Lower leg skin (tissue), 4 donors: ENCODE measurements around the gene HAPLN2. TPM values are rescaled to one million over a fixed set of nuclear protein-coding genes. Genes with fewer than 3 reads are reported as not detected.
"Not testable (repeated sequence)": the region's sequence is repeated elsewhere in the genome, so short reads cannot be mapped to it uniquely, and the experiment has no call there.

Experiments
- DNase-seq, 2 donors: peaks; one replicate each; pipeline ENCODE4 v3.0.0-alpha.2; 2019; ENCODE audit warnings: low spot score in 2 of 2
- H3K4me3 ChIP-seq: fragments of 200-600 bp; sonication (generic); 2 replicates; pipeline ENCODE4 v1.5.1; 2017; ENCODE audit warnings: mild to moderate bottlenecking, low read depth; ENCODE audit not compliant: poor library complexity, severe bottlenecking
- CTCF ChIP-seq, 3 donors: fragments of 450-650 bp; IDR thresholded peaks; one replicate each; pipeline ENCODE4 v1.5.1; 2016; ENCODE audit warnings: antibody characterized with exemption in 3 of 3, mild to moderate bottlenecking in 3 of 3, moderate library complexity in 2 of 3
- POLR2A ChIP-seq, 2 donors: fragments of 450-650 bp; IDR thresholded peaks; one replicate each; pipeline ENCODE4 v1.6.1; 2016 to 2017; ENCODE audit warnings: antibody characterized with exemption in 2 of 2, mild to moderate bottlenecking in 1 of 2, moderate library complexity in 1 of 2
- WGBS, 2 donors: methylation state at CpG; one replicate each; pipeline ENCODE4 v1.1.5; 2018; 5-methylcytosine and 5-hydroxymethylcytosine counted together
- intact Hi-C: fragments of 100-400 bp; cut with DNase I; formaldehyde crosslinking; loops from one replicate; pipeline ENCODE4 v1.15.0; 2023; ENCODE audit warnings: low total_unique reads
- total RNA-seq, 4 donors: library from RNA; depleted of rRNA; stranded (reverse); fragments of >200 nt; gene quantifications; one replicate each; pipeline ENCODE4 v1.1.0, GENCODE V29; 2016

Gene HAPLN2
- total RNA-seq, 4 donors from 2014 or later: 0.68 to 1.0 (median 0.80) TPM; not detected in 1

- no peak for TF ChIP-seq CTCF (IDR thresholded peaks at IDR 0.05)
- TF ChIP-seq POLR2A (IDR thresholded peaks at IDR 0.05): no peak
- no peak for DNase-seq
- no peak overlapping the region for H3K4me3 ChIP-seq
- intact Hi-C loops: no loop called here
- 22 to 25% methylated on average over 10 of the region's 10 CpGs for WGBS, 2 donors
Observed at GRCh38 chr1:156602557-156602993, 16.6 kb upstream of the HAPLN2 start.

- intact Hi-C loops: loop anchor here (5.0 kb wide), 1 partner anchor 150 kb away; no protein-coding TSS in a partner anchor
- not testable (repeated sequence) for DNase-seq, H3K4me3 ChIP-seq
- 84 to 88% methylated on average over 4 of the region's 4 CpGs for WGBS, 2 donors
Observed at GRCh38 chr1:156607344-156607743, 11.9 kb upstream of the HAPLN2 start.

- intact Hi-C loops: loop anchor here (5.0 kb wide), 1 partner anchor 151 kb away; no protein-coding TSS in a partner anchor
- peak in 1 of 2 donors; percentile 53 for DNase-seq
- WGBS, 2 donors: 31 to 33% methylated on average over 7 of the region's 7 CpGs
- TF ChIP-seq POLR2A (IDR thresholded peaks at IDR 0.05) (no peak), CTCF (IDR thresholded peaks at IDR 0.05) (peak in 1 of 3 donors; percentile 57)
- H3K4me3 ChIP-seq: no peak overlapping the region
Observed at GRCh38 chr1:156608036-156608674, 11.1 kb upstream of the HAPLN2 start.

GRCh38 chr1:156608981-156609380, 10.2 kb upstream of the HAPLN2 start:
- no peak for TF ChIP-seq CTCF (IDR thresholded peaks at IDR 0.05)
- no peak for TF ChIP-seq POLR2A (IDR thresholded peaks at IDR 0.05)
- 29 to 47% methylated on average over 6 of the region's 6 CpGs for WGBS, 2 donors
- no peak for DNase-seq
- intact Hi-C loops: loop anchor here (5.0 kb wide), 1 partner anchor 152 kb away; no protein-coding TSS in a partner anchor
- no peak overlapping the region for H3K4me3 ChIP-seq

- WGBS, 2 donors: 89 to 95% methylated on average over 9 of the region's 9 CpGs
- intact Hi-C loops, DNase-seq, H3K4me3 ChIP-seq: not testable (repeated sequence)
Observed at GRCh38 chr1:156610072-156610471, 9.1 kb upstream of the HAPLN2 start.

- 63 to 65% methylated on average over 3 of the region's 3 CpGs for WGBS, 2 donors
- no peak for TF ChIP-seq CTCF (IDR thresholded peaks at IDR 0.05)
- TF ChIP-seq POLR2A (IDR thresholded peaks at IDR 0.05): no peak
- intact Hi-C loops: no loop called here
- H3K4me3 ChIP-seq: no peak overlapping the region
- no peak for DNase-seq
Observed at GRCh38 chr1:156612666-156613065, 6.5 kb upstream of the HAPLN2 start.

- intact Hi-C loops: no loop called here
- H3K4me3 ChIP-seq: no peak overlapping the region
- no peak for DNase-seq
- TF ChIP-seq POLR2A (IDR thresholded peaks at IDR 0.05) (no peak), CTCF (IDR thresholded peaks at IDR 0.05) (no peak)
- WGBS, 2 donors: 43 to 67% methylated on average over 4 of the region's 4 CpGs
Observed at GRCh38 chr1:156615946-156616345, 3.3 kb upstream of the HAPLN2 start.
